Activated CD8-positive, alpha-beta T cell treated with anti-CD3 and anti-CD28 coated beads, Interleukin-2, amount 10 ng/mL, durations not matched to agents 7 days and 5 days (primary cell): ENCODE data around the gene GLOD4. TPM values are rescaled to one million over a fixed set of nuclear protein-coding genes. Genes with fewer than 3 reads are reported as not detected.
"Not testable (repeated sequence)": the region's sequence is repeated elsewhere in the genome, so short reads cannot be mapped to it uniquely, and the experiment has no call there.

Experiments
- ATAC-seq: fragments of 150-1000 bp; cut with Tn5 transposase; one replicate; pipeline ENCODE4 v1.10.0; 2021; ENCODE audit warnings: moderate library complexity
- CTCF ChIA-PET: fragments of 350-600 bp; sonication (Branson Sonifier 250); formaldehyde crosslinking; loops from one replicate; lab custom pipeline; 2021; ENCODE audit warnings: antibody characterized with exemption; lab: Charles Lee
- POLR2A ChIA-PET: fragments of 350-600 bp; sonication (Branson Sonifier 250); formaldehyde crosslinking; loops from one replicate; lab custom pipeline; 2021; ENCODE audit warnings: antibody characterized with exemption; lab: Charles Lee
- DNase-seq: peaks from one replicate; pipeline ENCODE4 v3.0.0-alpha.2; 2020
- H3K27ac Mint-ChIP-seq: one replicate; pipeline ENCODE4 v1.8.0; 2021; ENCODE audit warnings: mild to moderate bottlenecking, mixed read lengths
- H3K27me3 Mint-ChIP-seq: one replicate; pipeline ENCODE4 v1.8.0; 2021; ENCODE audit warnings: low read depth, mixed read lengths
- H3K36me3 Mint-ChIP-seq: one replicate; pipeline ENCODE4 v1.8.0; 2021; ENCODE audit warnings: low read depth, mixed read lengths
- H3K4me1 Mint-ChIP-seq: one replicate; pipeline ENCODE4 v1.8.0; 2021; ENCODE audit warnings: low read depth, mixed read lengths
- H3K4me3 Mint-ChIP-seq: one replicate; pipeline ENCODE4 v1.8.0; 2021; ENCODE audit warnings: mild to moderate bottlenecking, mixed read lengths
- H3K9me3 Mint-ChIP-seq: one replicate; pipeline ENCODE4 v1.8.0; 2022; ENCODE audit warnings: mixed read lengths; ENCODE audit not compliant: insufficient read depth
- total RNA-seq, 2 experiments: library from RNA; stranded (reverse); gene quantifications; one replicate each; pipeline ENCODE4 v1.2.3, GENCODE V29; 2021

Gene GLOD4
- total RNA-seq, 2 experiments from 2014 or later: 57.5 to 59.1 TPM

DNA sequence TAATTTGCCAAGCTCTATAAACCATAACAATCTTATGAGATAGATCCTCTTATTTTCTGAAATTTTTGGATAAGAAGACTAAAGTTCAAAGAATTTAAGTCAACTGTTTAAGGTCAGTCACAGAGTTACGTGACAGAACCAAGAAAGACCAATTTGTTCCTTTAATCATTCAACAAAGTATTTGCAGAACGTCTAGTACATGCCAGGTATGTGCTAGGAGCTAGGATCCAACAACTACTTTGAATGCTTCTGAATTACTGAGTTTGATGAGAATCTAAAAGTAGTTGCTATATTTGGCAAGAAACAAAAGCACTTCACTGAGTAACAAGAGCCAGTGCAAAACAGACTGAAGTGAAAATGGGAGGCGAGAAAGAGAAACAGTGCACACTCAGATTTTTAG, 15.0 kb downstream of the GLOD4 start:
- Mint-ChIP-seq H3K27me3 (no peaks in the 10 kb centered on the region), H3K4me3 (no peak overlapping the region), H3K27ac (no peak overlapping the region), H3K4me1 (no peaks in the 10 kb centered on the region), H3K9me3 (no peaks in the 10 kb centered on the region), H3K36me3 (peaks cover 46% of the 10 kb centered on the region)
- DNase-seq (no peak), ATAC-seq (no peak)
- POLR2A ChIA-PET: no interaction called here
- CTCF ChIA-PET: no interaction called here

DNA sequence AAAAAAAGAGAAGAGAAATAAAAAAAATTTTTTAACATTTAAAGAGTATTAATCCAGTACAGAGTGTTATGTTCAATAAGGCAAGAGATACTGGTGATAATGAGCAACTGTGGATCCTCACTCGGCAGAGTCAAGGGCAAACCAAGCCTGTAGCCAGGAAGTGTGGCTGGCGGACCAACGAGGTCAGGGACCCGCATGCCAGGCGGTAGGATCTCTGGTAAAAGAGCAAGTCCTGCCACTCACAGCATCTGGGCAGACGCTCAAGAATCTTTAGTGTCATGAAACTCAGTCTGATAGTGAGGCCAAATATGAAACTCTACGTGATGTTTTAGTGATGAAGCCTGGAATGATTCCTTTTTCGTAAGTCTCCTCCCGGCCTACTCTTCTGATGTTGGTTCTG, 21.7 kb downstream of the GLOD4 start:
- POLR2A ChIA-PET: no interaction called here
- Mint-ChIP-seq H3K27me3 (no peaks in the 10 kb centered on the region), H3K27ac (no peak overlapping the region), H3K4me1 (no peaks in the 10 kb centered on the region), H3K9me3 (no peaks in the 10 kb centered on the region), H3K36me3 (peaks cover 41% of the 10 kb centered on the region), H3K4me3 (no peak overlapping the region)
- CTCF ChIA-PET: no interaction called here
- no peak for ATAC-seq
- DNase-seq: no peak

DNA sequence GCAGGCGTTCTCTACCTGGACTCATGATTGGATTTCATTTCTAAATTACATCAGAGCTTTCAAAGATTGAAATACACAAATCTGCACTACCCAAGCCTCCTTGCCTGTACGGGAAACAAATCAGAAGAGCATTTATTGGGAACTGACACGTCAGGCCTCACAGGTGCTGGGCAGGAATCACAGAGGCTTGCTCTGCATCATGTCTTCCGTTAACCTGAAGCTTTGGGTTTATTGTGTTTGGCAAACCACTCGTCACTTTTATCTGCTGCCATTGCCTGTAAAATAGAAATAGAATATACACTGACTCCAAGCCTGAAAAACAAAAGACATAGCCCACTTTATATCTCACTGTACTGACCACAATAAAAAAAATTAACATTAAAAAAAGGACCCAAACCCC, 22.1 kb downstream of the GLOD4 start:
- DNase-seq: no peak
- ATAC-seq: no peak
- Mint-ChIP-seq H3K4me3 (no peak overlapping the region), H3K36me3 (peaks cover 37% of the 10 kb centered on the region), H3K9me3 (no peaks in the 10 kb centered on the region), H3K4me1 (no peaks in the 10 kb centered on the region), H3K27me3 (no peaks in the 10 kb centered on the region), H3K27ac (no peak overlapping the region)
- CTCF ChIA-PET: no interaction called here
- POLR2A ChIA-PET: no interaction called here

DNA sequence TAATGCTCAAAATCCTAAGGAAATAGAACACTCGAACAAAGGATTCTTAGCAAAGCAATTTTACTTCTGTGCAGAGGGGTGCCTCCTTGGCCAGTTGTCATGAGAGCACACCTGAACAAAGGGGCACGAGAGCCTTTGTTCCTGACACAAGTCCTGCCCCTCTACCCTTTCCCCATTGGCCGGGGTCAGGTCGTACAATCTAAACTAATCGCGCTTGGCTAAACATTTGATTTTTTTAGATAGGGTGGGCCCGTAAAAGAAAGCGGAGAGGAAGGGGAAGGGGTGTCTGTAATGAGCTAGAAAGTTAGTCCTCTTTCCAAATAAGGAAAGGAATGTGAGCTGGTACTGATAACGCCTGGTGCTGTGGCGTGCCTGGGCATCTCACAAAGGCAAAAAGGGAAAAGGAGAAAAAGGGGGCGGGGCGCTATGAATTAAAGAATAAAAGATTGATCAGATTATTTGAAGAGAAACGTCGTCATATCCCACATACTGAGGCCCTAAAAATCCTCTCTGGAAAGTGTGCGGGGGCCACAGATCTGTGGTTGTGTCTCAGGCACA, 26.0 kb downstream of the GLOD4 start:
- H3K36me3 Mint-ChIP-seq: peaks cover 29% of the 10 kb centered on the region
- H3K27me3 Mint-ChIP-seq, ATAC-seq, DNase-seq, H3K9me3 Mint-ChIP-seq, H3K4me3 Mint-ChIP-seq, H3K27ac Mint-ChIP-seq, POLR2A ChIA-PET: not testable (repeated sequence)
- H3K4me1 Mint-ChIP-seq: peaks cover 16% of the 10 kb centered on the region
- CTCF ChIA-PET: interaction anchor here (1.1 to 2.0 kb wide), 2 partner anchors 23 to 26 kb away, joined by 3 to 5 read pairs; partner anchors contain the start of genes GLOD4 and MRM3

DNA sequence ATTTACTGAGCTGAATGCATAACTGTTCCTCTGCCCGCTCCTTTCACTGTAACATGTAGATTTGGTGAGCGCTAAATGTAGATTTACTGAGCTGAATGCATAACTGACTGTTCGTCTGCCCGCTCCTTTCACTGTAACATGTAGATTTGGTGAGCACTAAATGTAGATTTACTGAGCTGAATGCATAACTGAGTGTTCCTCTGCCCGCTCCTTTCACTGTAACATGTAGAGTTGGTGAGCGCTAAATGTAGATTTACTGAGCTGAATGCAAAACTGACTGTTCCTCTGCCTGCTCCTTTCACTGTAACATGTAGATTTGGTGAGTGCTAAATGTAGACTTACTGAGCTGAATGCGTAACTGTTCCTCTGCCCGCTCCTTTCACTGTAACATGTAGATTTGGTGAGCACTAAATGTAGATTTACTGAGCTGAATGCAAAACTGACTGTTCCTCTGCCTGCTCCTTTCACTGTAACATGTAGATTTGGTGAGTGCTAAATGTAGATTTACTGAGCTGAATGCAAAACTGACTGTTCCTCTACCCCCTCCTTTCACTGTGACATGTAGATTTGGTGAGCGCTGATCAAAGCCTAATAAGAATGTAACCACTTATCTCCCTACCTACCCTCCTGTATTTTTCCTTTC, 26.6 kb downstream of the GLOD4 start:
- not testable (repeated sequence) for H3K9me3 Mint-ChIP-seq, H3K4me3 Mint-ChIP-seq, ATAC-seq, DNase-seq, H3K27ac Mint-ChIP-seq, H3K27me3 Mint-ChIP-seq
- POLR2A ChIA-PET: interaction anchor here (0.6 to 3.6 kb wide), 2 partner anchors 26 to 118 kb away, joined by 3 to 17 read pairs; partner anchors contain the start of genes GLOD4 and MRM3
- CTCF ChIA-PET: interaction anchor here (0.9 to 2.0 kb wide), 4 partner anchors 22 to 343 kb away, joined by 3 to 5 read pairs (median 4); partner anchors contain the start of genes GLOD4 and MRM3
- peaks cover 22% of the 10 kb centered on the region for H3K4me1 Mint-ChIP-seq
- peaks cover 33% of the 10 kb centered on the region for H3K36me3 Mint-ChIP-seq

DNA sequence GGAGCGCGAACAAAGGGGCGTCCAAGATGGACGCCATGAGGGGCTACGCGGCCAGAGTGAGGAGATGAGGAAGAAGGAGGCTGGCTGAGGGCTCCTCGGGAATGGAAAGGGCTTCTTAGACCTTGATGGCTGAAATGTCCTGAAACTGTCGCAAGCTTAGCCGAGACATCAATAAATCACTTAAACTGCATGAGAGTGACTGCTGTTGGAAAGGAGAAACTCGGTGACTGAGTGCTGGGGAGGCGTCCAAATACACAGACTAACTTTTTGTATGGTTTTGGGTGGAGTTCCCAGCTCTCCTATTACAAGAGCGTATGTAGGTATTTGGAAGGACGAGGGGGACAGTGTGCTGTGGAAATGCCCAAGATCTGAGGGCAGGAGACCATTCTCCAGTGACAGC, 28.7 kb downstream of the GLOD4 start:
- POLR2A ChIA-PET: interaction anchor here (0.7 to 3.6 kb wide), 3 partner anchors 10 to 28 kb away, joined by 3 to 17 read pairs (median 3); partner anchors contain the start of genes GLOD4 and MRM3
- Mint-ChIP-seq H3K36me3 (peaks cover 38% of the 10 kb centered on the region), H3K9me3 (no peaks in the 10 kb centered on the region), H3K27ac (peak overlapping the region; percentile 72), H3K4me3 (peak overlapping the region; percentile 50), H3K27me3 (no peaks in the 10 kb centered on the region), H3K4me1 (peaks cover 31% of the 10 kb centered on the region)
- CTCF ChIA-PET: interaction anchor here (1.0 to 1.5 kb wide), 6 partner anchors 10 to 341 kb away, joined by 3 to 10 read pairs (median 4); no protein-coding TSS in a partner anchor
- DNase-seq (no peak), ATAC-seq (no peak)

DNA sequence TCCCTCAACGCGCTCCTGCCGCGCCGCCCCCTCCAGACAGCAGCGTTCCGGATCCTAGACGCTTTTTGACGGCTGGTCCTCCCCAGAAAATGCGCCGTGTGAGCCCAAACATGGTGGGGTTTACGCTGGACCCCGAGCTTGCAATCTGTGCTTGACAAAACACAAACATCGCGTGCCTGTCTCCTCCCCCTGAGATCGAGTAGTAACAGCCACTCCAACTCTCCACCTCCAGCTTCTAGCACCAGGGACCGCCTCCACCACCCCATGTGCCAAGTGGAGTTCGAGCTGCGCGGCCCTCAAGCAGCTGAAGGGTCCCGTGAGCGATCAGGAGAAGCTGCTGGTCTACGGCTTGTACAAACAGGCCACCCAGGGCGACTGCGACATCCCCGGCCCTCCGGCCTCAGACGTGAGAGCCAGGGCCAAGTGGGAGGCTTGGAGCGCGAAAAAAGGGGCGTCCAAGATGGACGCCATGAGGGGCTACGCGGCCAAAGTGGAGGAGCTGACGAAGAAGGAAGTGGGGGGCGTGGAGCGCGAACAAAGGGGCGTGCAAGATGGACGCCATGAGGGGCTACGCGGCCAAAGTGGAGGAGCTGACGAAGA, 29.4 kb downstream of the GLOD4 start:
- H3K36me3 Mint-ChIP-seq: peaks cover 45% of the 10 kb centered on the region
- H3K27me3 Mint-ChIP-seq: no peaks in the 10 kb centered on the region
- peaks cover 31% of the 10 kb centered on the region for H3K4me1 Mint-ChIP-seq
- DNase-seq (peak; percentile 54), ATAC-seq (peak; percentile 6)
- CTCF ChIA-PET: interaction anchor here (0.6 to 2.2 kb wide), 13 partner anchors 9 to 434 kb away, joined by 3 to 13 read pairs (median 4); partner anchors contain the start of genes GLOD4, MRM3 and VPS53
- peak overlapping the region; percentile 95 for H3K4me3 Mint-ChIP-seq
- POLR2A ChIA-PET: interaction anchor here (0.7 to 3.6 kb wide), 6 partner anchors 11 to 336 kb away, joined by 3 to 17 read pairs (median 4); partner anchors contain the start of genes GLOD4 and MRM3
- H3K27ac Mint-ChIP-seq: peak overlapping the region; percentile 96
- no peaks in the 10 kb centered on the region for H3K9me3 Mint-ChIP-seq

DNA sequence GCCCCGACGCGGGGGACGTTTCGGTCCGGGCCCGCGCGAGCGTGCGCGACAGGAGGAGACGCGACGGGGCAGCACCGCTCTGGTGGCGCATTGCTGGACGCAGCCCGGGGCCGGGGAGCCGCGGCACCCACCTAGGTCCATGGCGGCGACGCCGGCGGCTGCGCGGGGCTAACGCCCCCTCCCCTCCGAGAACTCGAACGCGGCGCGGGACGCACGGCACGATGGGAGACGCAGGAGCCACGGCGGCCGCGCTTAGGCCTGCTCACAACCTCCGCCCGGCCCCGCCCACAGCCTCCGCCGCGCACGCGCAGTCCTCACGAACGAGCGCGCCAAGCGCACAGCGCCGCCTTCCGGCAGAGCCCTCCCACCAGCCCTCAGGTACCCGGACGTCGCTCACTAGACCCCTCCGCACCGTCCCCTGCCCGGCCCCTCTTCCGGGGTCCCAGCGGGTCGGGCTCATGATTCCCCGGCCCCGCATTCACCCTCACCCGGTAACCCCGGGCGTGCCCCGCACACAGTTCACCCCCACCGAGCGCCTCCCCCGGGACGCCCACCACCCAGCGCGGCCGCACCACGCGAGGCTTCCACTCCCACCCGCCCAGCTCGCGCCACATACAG, 30.0 kb downstream of the GLOD4 start, which contains the start of gene GEMIN4:
Gene GEMIN4 (minus strand): TSS at position 263 of the 618 bp plus-strand sequence. CDS start 122 bp downstream, at position 141.
- CTCF ChIA-PET: interaction anchor here (0.9 to 2.2 kb wide), 13 partner anchors 8 to 340 kb away, joined by 3 to 13 read pairs (median 5); partner anchors contain the start of genes TIMM22 and VPS53
- H3K36me3 Mint-ChIP-seq: peaks cover 49% of the 10 kb centered on the region
- H3K27me3 Mint-ChIP-seq: no peaks in the 10 kb centered on the region
- no peaks in the 10 kb centered on the region for H3K9me3 Mint-ChIP-seq
- peak; percentile 97 for DNase-seq
- ATAC-seq: peak; percentile 88
- POLR2A ChIA-PET: interaction anchor here (1.0 to 3.6 kb wide), 5 partner anchors 15 to 335 kb away, joined by 3 to 17 read pairs (median 4); partner anchors contain the start of genes GLOD4 and MRM3
- peak within 1 kb of the TSS; percentile 95 for H3K4me3 Mint-ChIP-seq
- peak within 1 kb of the TSS; percentile 96 for H3K27ac Mint-ChIP-seq
- H3K4me1 Mint-ChIP-seq: peaks cover 31% of the 10 kb centered on the region

DNA sequence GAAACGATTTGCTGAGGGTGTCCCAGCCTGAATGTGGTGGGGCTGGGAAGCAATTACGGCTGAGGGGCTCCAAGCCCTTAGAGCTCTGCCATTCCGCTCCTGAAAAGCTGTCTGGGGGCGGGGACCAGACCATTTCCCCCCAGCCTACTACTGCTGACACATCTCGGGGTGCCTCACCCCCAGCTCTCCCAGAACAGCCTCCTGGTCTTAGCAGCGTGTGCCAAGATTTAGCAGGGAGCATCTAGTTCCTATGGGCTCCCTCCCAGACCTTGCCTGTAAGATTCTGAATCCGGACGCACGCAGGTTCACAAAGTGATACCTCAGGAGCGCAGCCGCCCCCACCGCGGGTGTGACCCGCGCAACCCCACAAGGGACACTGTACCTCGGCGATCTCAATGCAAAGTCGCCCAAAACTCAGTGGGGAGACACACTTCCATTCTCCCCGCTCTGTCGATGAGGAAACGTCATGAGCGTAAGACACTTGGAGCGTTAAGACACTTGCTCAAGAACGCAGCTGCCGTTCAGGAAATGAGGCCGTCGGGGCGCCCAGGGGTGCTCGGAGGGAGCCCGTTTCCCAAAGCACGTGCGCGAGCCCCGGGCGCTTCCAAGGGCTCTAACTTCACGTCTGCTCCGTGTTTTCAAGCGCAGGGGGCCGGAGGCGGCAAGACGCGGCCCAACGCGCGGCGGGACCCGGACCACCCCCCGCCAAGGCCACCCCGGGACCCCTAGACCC, 30.6 kb downstream of the GLOD4 start:
- Mint-ChIP-seq H3K4me1 (peaks cover 31% of the 10 kb centered on the region), H3K9me3 (no peaks in the 10 kb centered on the region), H3K36me3 (peaks cover 49% of the 10 kb centered on the region), H3K4me3 (peak overlapping the region; percentile 95), H3K27ac (peak overlapping the region; percentile 90), H3K27me3 (no peaks in the 10 kb centered on the region)
- ChIA-PET CTCF (interaction anchor here (0.8 to 2.3 kb wide), 8 partner anchors 10 to 339 kb away, joined by 3 to 13 read pairs (median 6); partner anchors contain the start of genes GLOD4, MRM3, TIMM22 and VPS53), POLR2A (interaction anchor here (0.9 to 1.8 kb wide), 5 partner anchors 15 to 333 kb away, joined by 3 to 4 read pairs (median 3); partner anchors contain the start of genes GLOD4 and MRM3)
- ATAC-seq: peak; percentile 59
- peak; percentile 72 for DNase-seq

DNA sequence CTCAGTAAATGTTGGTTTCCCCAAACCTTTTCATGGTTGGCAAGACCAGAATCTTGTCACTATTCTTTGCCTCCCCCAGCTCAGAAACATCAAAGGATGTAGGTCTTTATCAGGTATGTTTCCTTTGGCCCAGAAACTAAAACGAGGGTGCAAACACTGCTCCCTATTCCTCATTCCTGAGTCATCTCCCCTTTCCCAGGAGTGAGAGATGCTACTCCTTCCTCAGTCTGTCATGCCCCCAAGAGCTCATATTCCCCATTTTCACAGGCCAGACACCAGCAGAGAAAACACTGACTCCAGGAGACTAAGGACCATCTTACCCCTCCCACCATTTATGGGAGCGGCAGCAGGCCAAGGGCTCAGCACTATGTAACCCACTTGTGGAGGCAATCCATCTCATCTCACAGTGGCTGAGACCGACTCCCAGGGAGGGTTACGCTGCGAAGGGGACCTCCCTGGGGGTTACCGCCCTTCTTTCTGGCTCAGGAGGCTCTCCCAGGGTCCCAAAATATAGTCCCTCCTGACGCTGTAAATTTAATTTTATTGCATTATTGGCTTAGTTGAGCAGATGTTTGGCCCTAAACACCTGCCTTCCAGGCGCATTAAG, 31.5 kb downstream of the GLOD4 start:
- Mint-ChIP-seq H3K27ac (peak overlapping the region; percentile 90), H3K27me3 (no peaks in the 10 kb centered on the region), H3K36me3 (peaks cover 51% of the 10 kb centered on the region), H3K4me3 (peak overlapping the region; percentile 95), H3K9me3 (no peaks in the 10 kb centered on the region), H3K4me1 (peaks cover 31% of the 10 kb centered on the region)
- no peak for ATAC-seq
- no peak for DNase-seq
- CTCF ChIA-PET: interaction anchor here (0.6 to 2.3 kb wide), 5 partner anchors 11 to 338 kb away, joined by 3 to 12 read pairs (median 5); partner anchors contain the start of gene TIMM22
- POLR2A ChIA-PET: interaction anchor here (0.9 to 1.8 kb wide), 6 partner anchors 13 to 332 kb away, joined by 3 to 4 read pairs (median 3); partner anchors contain the start of genes GLOD4 and MRM3
